Transverse colon (tissue), 4 donors: ENCODE results near the gene MTR. TPM values are rescaled to one million over a fixed set of nuclear protein-coding genes. Genes with fewer than 3 reads are reported as not detected.

Source experiments
- DNase-seq: peaks from one replicate; pipeline ENCODE4 v3.0.0-alpha.2; 2019
- H3K27ac ChIP-seq, 4 donors: fragments of 200-600 bp; sonication (generic); 2 replicates each; pipeline ENCODE4 v1.5.1; 2016 to 2018; ENCODE audit warnings: inconsistent platforms in 4 of 4
- H3K27me3 ChIP-seq: fragments of 200-600 bp; sonication (generic); 2 replicates; pipeline ENCODE4 v1.5.1; 2017; ENCODE audit warnings: inconsistent platforms
- H3K36me3 ChIP-seq, 4 donors: fragments of 200-600 bp; sonication (generic); 2 replicates each; pipeline ENCODE4 v1.5.1; 2017 to 2019; ENCODE audit warnings: inconsistent platforms in 4 of 4
- H3K4me1 ChIP-seq, 4 donors: fragments of 200-600 bp; sonication (generic); 2 replicates each; pipeline ENCODE4 v1.5.1; 2017 to 2020; ENCODE audit warnings: inconsistent platforms in 4 of 4
- H3K4me3 ChIP-seq, 4 donors: fragments of 200-600 bp; sonication (generic); 1 replicate in 1 of 4; 2 replicates in 3 of 4; pipeline versions ENCODE4 v1.5.1 to v1.6.1; 2017 to 2019; ENCODE audit warnings: inconsistent platforms in 4 of 4
- H3K9me3 ChIP-seq, 2 donors: fragments of 200-600 bp; sonication (generic); 2 replicates each; pipeline ENCODE4 v1.5.1; 2017 to 2019; ENCODE audit warnings: inconsistent platforms in 2 of 2
- CTCF ChIP-seq, 5 experiments: fragments of 200-600 bp in 3 of 5; fragments of 450-650 bp in 2 of 5; sonication (generic) in 3 of 5; IDR thresholded peaks; 1 replicate in 2 of 5; 2 replicates in 3 of 5; pipeline ENCODE4 v1.5.1; 2016 to 2017; ENCODE audit warnings: antibody characterized with exemption in 5 of 5, inconsistent platforms in 3 of 5, mild to moderate bottlenecking in 2 of 5, moderate library complexity in 1 of 5
- EP300 ChIP-seq: sonication (generic); formaldehyde crosslinking; IDR thresholded peaks from one replicate; pipeline ENCODE4 v1.6.1; 2017; ENCODE audit warnings: antibody characterized with exemption, low read depth
- POLR2A ChIP-seq: fragments of 450-650 bp; IDR thresholded peaks from one replicate; pipeline ENCODE4 v1.6.1; 2016; ENCODE audit warnings: antibody characterized with exemption, mild to moderate bottlenecking, moderate library complexity
- POLR2AphosphoS5 ChIP-seq, 3 donors: sonication (generic); formaldehyde crosslinking; IDR thresholded peaks; one replicate each; pipeline ENCODE4 v1.6.1; 2016; ENCODE audit warnings: antibody characterized with exemption in 3 of 3
- WGBS, 2 donors: methylation state at CpG; one replicate each; pipeline ENCODE4 v1.1.5; 2018; ENCODE audit warnings: low coverage in 1 of 2; 5-methylcytosine and 5-hydroxymethylcytosine counted together
- in situ Hi-C, 4 donors: fragments of 200-750 bp; cut with MboI; loops; one replicate each; pipeline versions ENCODE4 v1.15.0 to v1.15.1; 2017; ENCODE audit warnings: low sequenced_read_pairs in 3 of 4, low pct_ligation_motif_present in 1 of 4, low pct_unique_long_range_greater_than_20kb in 1 of 4
- intact Hi-C: fragments of 100-400 bp; cut with DNase I; formaldehyde crosslinking; loops from one replicate; pipeline ENCODE4 v1.15.1; 2023; ENCODE audit warnings: low total_unique reads
- total RNA-seq, 4 donors: library from RNA; depleted of rRNA; stranded (reverse); fragments of >200 nt; gene quantifications; one replicate each; pipeline ENCODE4 v1.1.0, GENCODE V29; 2016

The MTR gene
- total RNA-seq, 4 donors from 2014 or later: 10.1 to 18.4 (median 12.6) TPM

GRCh38 chr1:236815941-236816340, 20.8 kb downstream of the MTR start:
- Histone ChIP-seq H3K27me3 (no peaks in the 10 kb centered on the region), H3K36me3 (peaks cover 0 to 55% (median 21%) of the 10 kb centered on the region in 4 donors), H3K9me3 (no peaks in the 10 kb centered on the region), H3K4me3 (no peak overlapping the region), H3K4me1 (no peaks in the 10 kb centered on the region), H3K27ac (no peak overlapping the region)
- intact Hi-C loops: no loop called here
- 89 to 94% methylated on average over 2 of the region's 2 CpGs for WGBS, 2 donors
- no peak for DNase-seq
- TF ChIP-seq POLR2AphosphoS5 (IDR thresholded peaks at IDR 0.05): no peak
- no peak for TF ChIP-seq CTCF (IDR thresholded peaks at IDR 0.05)
- no peak for TF ChIP-seq POLR2A
- no peak for TF ChIP-seq EP300
- in situ Hi-C loops: no loop called here

GRCh38 chr1:236819856-236820255, 24.8 kb downstream of the MTR start:
- intact Hi-C loops (no loop called here), in situ Hi-C loops (no loop called here)
- no peak for TF ChIP-seq EP300
- TF ChIP-seq POLR2A: no peak
- no peak for TF ChIP-seq CTCF (IDR thresholded peaks at IDR 0.05)
- TF ChIP-seq POLR2AphosphoS5 (IDR thresholded peaks at IDR 0.05): no peak
- 93% methylated on average over 9 of the region's 9 CpGs; no CpG with 5 or more reads in 1 of the 2 donors for WGBS, 2 donors
- H3K4me1 ChIP-seq: no peaks in the 10 kb centered on the region
- no peaks in the 10 kb centered on the region for H3K9me3 ChIP-seq
- DNase-seq: no peak
- H3K27ac ChIP-seq: no peak overlapping the region
- no peaks in the 10 kb centered on the region for H3K27me3 ChIP-seq
- H3K4me3 ChIP-seq: no peak overlapping the region
- peaks cover 0 to 54% (median 19%) of the 10 kb centered on the region in 4 donors for H3K36me3 ChIP-seq

GRCh38 chr1:236821091-236821627, 26.1 kb downstream of the MTR start:
- H3K27ac ChIP-seq: no peak overlapping the region
- WGBS, 2 donors: 77 to 100% methylated on average over 3 to 6 of the region's 6 CpGs
- intact Hi-C loops (no loop called here), in situ Hi-C loops (no loop called here)
- H3K9me3 ChIP-seq: no peaks in the 10 kb centered on the region
- TF ChIP-seq CTCF (IDR thresholded peaks at IDR 0.05): no peak
- TF ChIP-seq POLR2A: no peak
- TF ChIP-seq POLR2AphosphoS5 (IDR thresholded peaks at IDR 0.05): no peak
- no peak for TF ChIP-seq EP300
- no peak overlapping the region for H3K4me3 ChIP-seq
- peaks cover 0 to 55% (median 18%) of the 10 kb centered on the region in 4 donors for H3K36me3 ChIP-seq
- H3K27me3 ChIP-seq: no peaks in the 10 kb centered on the region
- H3K4me1 ChIP-seq: no peaks in the 10 kb centered on the region
- DNase-seq: no peak

- Histone ChIP-seq H3K36me3 (peaks cover 0 to 54% (median 7%) of the 10 kb centered on the region in 4 donors), H3K27me3 (no peaks in the 10 kb centered on the region), H3K9me3 (no peaks in the 10 kb centered on the region), H3K4me3 (no peak overlapping the region), H3K4me1 (no peaks in the 10 kb centered on the region), H3K27ac (no peak overlapping the region)
- WGBS, 2 donors: 95 to 100% methylated on average over 1 to 2 of the region's 2 CpGs
- intact Hi-C loops: no loop called here
- DNase-seq: no peak
- TF ChIP-seq POLR2AphosphoS5 (IDR thresholded peaks at IDR 0.05) (no peak), EP300 (no peak), CTCF (IDR thresholded peaks at IDR 0.05) (no peak), POLR2A (no peak)
- in situ Hi-C loops: no loop called here
Measured at GRCh38 chr1:236823559-236823958, 28.5 kb downstream of the MTR start.
